NCI-H446 (cell line): Measurements from ENCODE around the gene PLIN4.
A peak's percentile ranks its signal among the peaks of the same experiment; 100 is the strongest.

Experiments
- DNase-seq, 2 experiments: peaks; one replicate each; lab custom pipeline; 2025; lab: John Stamatoyannopoulos, UW

The PLIN4 gene

GRCh38 chr19:4492337-4493103 lies 25.8 kb downstream of the PLIN4 start:
- DNase-seq = no peak

- DNase-seq = no peak
Observed at GRCh38 chr19:4491446-4491845, 26.8 kb downstream of the PLIN4 start.

- no peak for DNase-seq
Observed at GRCh38 chr19:4488496-4488895, 29.8 kb downstream of the PLIN4 start.

GRCh38 chr19:4487572-4487971 lies 30.7 kb downstream of the PLIN4 start:
- DNase-seq = no peak

DNA sequence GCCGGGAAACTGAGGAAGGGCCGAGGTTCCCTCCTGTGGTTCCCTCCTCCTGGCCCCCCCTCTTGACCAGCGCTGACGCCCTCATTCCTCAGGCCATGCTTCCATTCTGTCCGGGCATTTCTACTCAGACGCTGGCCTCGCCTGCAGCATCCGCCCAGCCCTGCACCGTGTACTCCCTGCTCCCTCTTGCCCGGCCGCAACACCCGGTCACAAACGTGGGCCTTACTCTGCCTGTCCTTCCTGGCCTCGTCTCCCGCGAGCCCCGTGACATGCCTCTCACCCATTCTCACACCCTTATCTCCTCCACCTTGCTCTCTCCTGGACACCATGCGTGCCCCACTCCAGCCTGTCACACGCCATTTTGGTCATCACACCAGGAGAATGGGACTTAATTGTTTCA lies 34.9 kb downstream of the PLIN4 start:
- no peak for DNase-seq

GRCh38 chr19:4482721-4483364 lies 35.4 kb downstream of the PLIN4 start:
- DNase-seq = no peak

DNA sequence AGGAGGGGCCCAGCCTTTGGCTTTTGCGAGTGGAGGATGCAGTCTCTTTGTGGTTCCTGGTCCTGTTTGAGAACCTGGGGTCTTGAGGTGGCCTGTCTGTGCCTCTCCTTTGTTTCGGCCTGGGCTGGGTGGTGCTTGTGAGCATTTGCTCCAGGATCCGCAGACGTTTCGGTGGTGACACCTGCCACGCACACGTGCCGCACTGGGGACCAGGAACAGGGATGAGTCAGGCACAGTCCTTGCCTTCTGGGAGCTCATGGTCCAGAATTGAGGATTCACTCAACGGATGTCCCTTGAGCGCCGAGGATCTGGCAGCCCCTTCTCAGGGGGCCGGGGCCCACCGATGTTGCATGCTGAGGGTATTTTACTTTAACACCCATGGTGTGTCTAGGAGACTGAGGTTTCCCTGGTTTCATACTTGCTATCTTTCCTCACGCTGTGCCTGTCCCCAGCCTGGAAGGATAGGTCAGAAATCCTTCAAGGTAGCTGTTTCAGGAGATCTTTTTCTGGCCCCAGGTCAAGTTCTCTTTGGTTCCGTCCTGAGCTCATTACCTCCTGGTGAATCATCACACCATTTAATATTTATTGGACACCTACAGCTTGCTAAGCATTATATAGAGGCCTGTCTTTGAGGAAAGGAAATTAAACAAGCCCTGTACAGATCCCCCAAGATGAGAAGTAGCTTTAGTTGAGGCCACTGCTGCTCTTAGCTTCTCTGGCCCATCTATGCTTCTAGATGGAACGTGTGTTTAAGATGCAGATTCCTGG lies 41.1 kb downstream of the PLIN4 start:
- DNase-seq = no peak

DNA sequence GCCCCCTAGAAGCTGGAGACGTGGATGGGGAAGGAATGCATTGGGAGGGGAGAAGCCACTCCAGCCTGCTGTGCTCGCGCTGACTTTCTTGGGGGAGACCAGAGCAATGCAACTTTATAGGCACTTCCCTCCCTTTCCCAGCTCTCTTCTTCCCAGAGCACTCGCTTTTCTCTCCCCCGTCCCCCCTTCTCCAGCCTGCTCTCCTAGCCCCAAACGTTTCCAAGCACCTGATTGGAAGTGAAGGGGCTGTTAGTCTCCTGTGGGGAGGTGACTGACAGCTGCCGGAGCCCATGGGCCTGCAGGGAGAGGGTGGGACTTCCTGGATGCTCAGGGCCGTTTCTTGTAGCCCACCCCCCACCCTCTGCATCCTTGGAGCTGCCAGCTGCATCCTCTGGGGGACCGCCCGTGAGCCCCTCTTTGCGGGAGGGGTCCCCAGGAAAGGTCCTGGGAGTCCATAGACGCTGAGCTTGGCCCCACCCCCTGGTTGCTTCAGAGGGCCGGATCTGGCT lies 43.7 kb downstream of the PLIN4 start:
- DNase-seq = peak; percentile 66 to 86

- no peak for DNase-seq
Observed at GRCh38 chr19:4473763-4474513, 44.3 kb downstream of the PLIN4 start.

- no peak for DNase-seq
Observed at GRCh38 chr19:4473011-4473762, 45.1 kb downstream of the PLIN4 start.

GRCh38 chr19:4472174-4472974 lies 45.9 kb downstream of the PLIN4 start, which contains the start of gene HDGFL2:
Gene HDGFL2, plus strand, starts transcription at chr19:4472297. Its CDS starts 54 bp downstream, at chr19:4472351.
- peak in 1 of 2 experiments; percentile 54 for DNase-seq

- DNase-seq = peak; percentile 100
Observed at GRCh38 chr19:4471403-4472173, 46.7 kb downstream of the PLIN4 start.

GRCh38 chr19:4467835-4468234 lies 50.5 kb downstream of the PLIN4 start:
- no peak for DNase-seq

DNA sequence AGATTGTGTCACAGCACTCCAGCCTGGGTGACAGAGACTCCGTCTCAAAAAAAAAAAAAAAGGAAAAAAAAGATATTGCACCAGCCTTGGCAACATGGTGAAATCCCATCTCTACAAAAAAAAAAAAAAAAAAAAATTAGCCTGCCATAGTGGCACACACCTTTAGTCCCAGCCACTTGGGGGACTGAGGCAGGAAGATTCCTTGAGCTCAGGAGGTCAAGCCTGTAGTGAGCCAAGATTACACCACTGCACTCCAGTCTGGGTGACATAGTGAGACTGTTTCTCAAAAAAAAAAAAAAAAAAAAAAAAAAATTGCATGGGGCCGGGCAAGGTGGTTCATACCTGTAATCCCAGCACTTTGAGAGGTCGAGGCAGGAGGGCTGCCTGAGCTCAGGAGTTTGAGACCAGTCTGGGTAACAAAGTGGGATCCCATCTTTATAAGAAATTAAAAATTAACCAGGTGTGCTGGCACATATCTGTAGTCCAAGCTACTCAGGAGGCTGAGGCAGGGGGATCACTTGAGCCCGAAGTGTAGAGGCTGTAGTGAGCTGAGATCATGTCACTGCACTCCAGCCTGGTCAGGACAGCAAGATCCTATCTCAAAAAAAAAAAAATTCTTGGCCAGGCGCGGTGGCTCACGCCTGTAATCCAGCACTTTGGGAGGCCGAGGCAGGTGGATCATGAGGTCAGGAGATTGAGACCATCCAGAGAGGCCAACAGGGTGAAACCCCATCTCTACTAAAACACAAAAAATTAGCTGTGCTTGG lies 53.3 kb downstream of the PLIN4 start:
- DNase-seq = no peak

DNA sequence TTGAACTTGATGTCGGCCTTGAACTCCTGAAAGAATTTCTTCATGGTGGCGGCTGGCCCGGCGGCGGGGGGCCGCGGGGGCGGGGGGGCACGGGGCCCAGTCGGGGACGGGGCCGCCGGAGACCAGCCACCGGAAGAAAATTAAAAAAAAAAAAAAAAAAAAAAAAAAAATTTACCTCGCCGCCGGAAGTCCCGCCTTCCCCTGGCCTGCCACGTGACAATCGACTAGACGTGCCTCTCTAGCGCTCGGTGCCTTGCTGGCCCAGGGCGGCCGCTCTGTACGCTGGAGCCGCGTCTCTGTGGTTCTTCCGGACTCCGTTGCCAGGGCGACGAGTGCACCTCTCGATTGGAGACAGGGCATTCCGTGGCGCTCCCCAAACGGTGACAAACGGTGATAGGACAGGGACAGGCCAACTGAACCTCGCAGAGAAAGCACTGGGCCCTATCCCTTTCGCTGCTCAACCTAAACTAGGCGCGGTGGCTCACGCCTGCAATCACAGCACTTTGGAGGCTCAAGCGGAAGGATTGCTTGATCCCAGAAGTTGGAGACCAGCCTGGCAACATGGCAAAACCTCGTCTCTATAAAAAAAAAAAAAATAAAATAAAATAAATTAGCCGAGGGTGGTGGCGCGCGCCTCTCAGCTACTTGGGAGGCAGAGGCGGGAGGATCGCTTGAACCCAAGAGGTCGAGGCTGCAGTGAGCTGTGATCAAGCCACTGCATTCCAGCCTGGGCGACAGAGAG lies 60.5 kb downstream of the PLIN4 start, which contains the start of gene UBXN6:
Gene UBXN6 (minus strand): TSS at position 141 of the 742 bp plus-strand sequence. CDS start 97 bp downstream, at position 44.
- peak; percentile 97 to 98 for DNase-seq

- peak; percentile 64 to 81 for DNase-seq
Observed at GRCh38 chr19:4456843-4457653, 61.2 kb downstream of the PLIN4 start.

DNA sequence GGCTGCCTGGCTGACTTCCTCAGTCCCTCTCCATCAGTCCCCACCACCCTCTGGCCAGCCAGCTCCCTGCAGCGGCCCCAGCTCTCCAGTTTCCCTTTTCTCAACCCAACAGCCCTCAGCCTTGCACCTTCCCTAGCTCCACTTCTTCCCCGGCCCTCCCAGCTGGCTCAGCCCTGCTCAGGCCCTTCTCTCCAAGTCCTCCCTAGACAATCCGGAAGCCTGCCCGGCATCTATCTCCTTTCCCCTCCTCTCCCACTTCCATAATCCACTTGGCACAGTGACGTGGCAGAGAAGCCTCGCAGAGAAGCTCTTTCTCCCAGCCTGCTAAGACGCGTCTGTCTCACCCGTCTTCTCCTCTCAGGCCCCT lies 61.8 kb downstream of the PLIN4 start:
- DNase-seq = peak; percentile 41 to 67
